HEK293 (cell line): ENCODE results near the gene THBS3.
A peak's percentile ranks its signal among the peaks of the same experiment; 100 is the strongest.
"Not testable (repeated sequence)": the region's sequence is repeated elsewhere in the genome, so short reads cannot be mapped to it uniquely, and the experiment has no call there.

Experiments used
- CTCF ChIA-PET: fragments of 350-600 bp; formaldehyde crosslinking; extraction: SDS; loops from one replicate; lab custom pipeline; 2021; ENCODE audit warnings: antibody characterized with exemption; lab: Yijun Ruan, JAX
- POLR2A ChIA-PET: fragments of 300-600 bp; formaldehyde crosslinking; extraction: SDS; loops from one replicate; lab custom pipeline; 2020; ENCODE audit warnings: antibody characterized with exemption, inconsistent platforms; lab: Yijun Ruan, JAX
- H3K27ac ChIP-seq: fragments of 200-500 bp; sonication (Bioruptor generic); 2 replicates; pipeline ENCODE4 v1.5.1; 2014; ENCODE audit warnings: low read depth, low read length, control low read depth, inconsistent platforms; ENCODE audit errors: extremely low read depth
- H3K36me3 ChIP-seq, 2 experiments: fragments of 200-500 bp in 1 of 2; sonication (Bioruptor generic) in 1 of 2; 1 replicate in 1 of 2; 2 replicates in 1 of 2; pipeline ENCODE4 v1.5.1; 2014 to 2017; ENCODE audit warnings: inconsistent platforms in 2 of 2, low read length in 2 of 2; ENCODE audit not compliant: control insufficient read depth in 2 of 2, insufficient read depth in 1 of 2
- H3K4me1 ChIP-seq: fragments of 200-500 bp; sonication (Bioruptor generic); 2 replicates; pipeline ENCODE4 v1.5.1; 2014; ENCODE audit warnings: mild to moderate bottlenecking, low read length, inconsistent platforms; ENCODE audit not compliant: control insufficient read depth, insufficient read depth
- H3K4me3 ChIP-seq: 2 replicates; pipeline ENCODE4 v1.5.1; 2011; ENCODE audit warnings: low read depth, mild to moderate bottlenecking, control low read depth, low read length, moderate library complexity
- H3K9me3 ChIP-seq: fragments of 200-500 bp; sonication (Bioruptor generic); 2 replicates; pipeline ENCODE4 v1.5.1; 2014; ENCODE audit warnings: low read depth, low read length, inconsistent platforms; ENCODE audit not compliant: control insufficient read depth, insufficient read depth
- EGR2 ChIP-seq: fragments of 450-650 bp; formaldehyde crosslinking; IDR thresholded peaks from 2 replicates; pipeline ENCODE4 v1.5.1; 2016; ENCODE audit warnings: low read depth, missing biosample characterization, missing genetic modification characterization
- KLF8 ChIP-seq: fragments of 450-650 bp; formaldehyde crosslinking; IDR thresholded peaks from 2 replicates; pipeline ENCODE4 v1.5.1; 2016; ENCODE audit warnings: missing biosample characterization, missing genetic modification characterization
- MZF1 ChIP-seq: fragments of 450-650 bp; formaldehyde crosslinking; IDR thresholded peaks from 2 replicates; pipeline ENCODE4 v1.5.1; 2017; ENCODE audit warnings: missing biosample characterization, missing genetic modification characterization, borderline replicate concordance
- OSR2 ChIP-seq: fragments of 450-650 bp; formaldehyde crosslinking; IDR thresholded peaks from 2 replicates; pipeline ENCODE4 v1.5.1; 2016; ENCODE audit warnings: missing biosample characterization, missing genetic modification characterization
- PRDM1 ChIP-seq: fragments of 450-650 bp; formaldehyde crosslinking; IDR thresholded peaks from 2 replicates; pipeline ENCODE4; 2016; ENCODE audit warnings: missing biosample characterization, missing genetic modification characterization
- SP7 ChIP-seq: fragments of 450-650 bp; formaldehyde crosslinking; IDR thresholded peaks from 2 replicates; pipeline ENCODE4 v1.5.1; 2016; ENCODE audit warnings: missing biosample characterization, missing genetic modification characterization
- ZBTB17 ChIP-seq: fragments of 450-650 bp; formaldehyde crosslinking; IDR thresholded peaks from 2 replicates; pipeline ENCODE4 v1.5.1; 2016; ENCODE audit warnings: missing biosample characterization, missing genetic modification characterization
- ZNF146 ChIP-seq: fragments of 450-650 bp; formaldehyde crosslinking; IDR thresholded peaks from 2 replicates; pipeline ENCODE4 v1.5.1; 2016; ENCODE audit warnings: missing biosample characterization, missing genetic modification characterization
- ZNF302 ChIP-seq: fragments of 450-650 bp; formaldehyde crosslinking; IDR thresholded peaks from 2 replicates; pipeline ENCODE4 v1.5.1; 2016; ENCODE audit warnings: missing biosample characterization, missing genetic modification characterization, low read depth
- ZNF596 ChIP-seq: fragments of 450-650 bp; IDR thresholded peaks from 2 replicates; pipeline ENCODE4 v1.5.0; 2018; ENCODE audit warnings: missing biosample characterization, mild to moderate bottlenecking, missing genetic modification characterization, moderate library complexity
- ZNF600 ChIP-seq: fragments of 450-650 bp; formaldehyde crosslinking; IDR thresholded peaks from 2 replicates; pipeline ENCODE4 v1.5.1; 2016; ENCODE audit warnings: missing biosample characterization, missing genetic modification characterization
- ZNF747 ChIP-seq: fragments of 450-650 bp; formaldehyde crosslinking; IDR thresholded peaks from 2 replicates; pipeline ENCODE4 v1.5.1; 2016; ENCODE audit warnings: missing biosample characterization, missing genetic modification characterization
- TF ChIP-seq, protein P1 (sequence below): fragments of 450-650 bp; formaldehyde crosslinking; IDR thresholded peaks from 2 replicates; pipeline ENCODE4 v1.5.1; 2016; ENCODE audit warnings: missing biosample characterization, missing genetic modification characterization
- TF ChIP-seq, protein P2 (sequence below): fragments of 450-650 bp; formaldehyde crosslinking; optimal IDR thresholded peaks from 2 replicates; pipeline ENCODE3; 2016; ENCODE audit warnings: missing biosample characterization, mild to moderate bottlenecking, missing genetic modification characterization
- TF ChIP-seq, protein P3 (sequence below): fragments of 450-650 bp; formaldehyde crosslinking; conservative IDR thresholded peaks from 2 replicates; pipeline ENCODE4 v1.5.1; 2016; ENCODE audit warnings: low read depth, missing biosample characterization, missing genetic modification characterization

Gene THBS3

DNA sequence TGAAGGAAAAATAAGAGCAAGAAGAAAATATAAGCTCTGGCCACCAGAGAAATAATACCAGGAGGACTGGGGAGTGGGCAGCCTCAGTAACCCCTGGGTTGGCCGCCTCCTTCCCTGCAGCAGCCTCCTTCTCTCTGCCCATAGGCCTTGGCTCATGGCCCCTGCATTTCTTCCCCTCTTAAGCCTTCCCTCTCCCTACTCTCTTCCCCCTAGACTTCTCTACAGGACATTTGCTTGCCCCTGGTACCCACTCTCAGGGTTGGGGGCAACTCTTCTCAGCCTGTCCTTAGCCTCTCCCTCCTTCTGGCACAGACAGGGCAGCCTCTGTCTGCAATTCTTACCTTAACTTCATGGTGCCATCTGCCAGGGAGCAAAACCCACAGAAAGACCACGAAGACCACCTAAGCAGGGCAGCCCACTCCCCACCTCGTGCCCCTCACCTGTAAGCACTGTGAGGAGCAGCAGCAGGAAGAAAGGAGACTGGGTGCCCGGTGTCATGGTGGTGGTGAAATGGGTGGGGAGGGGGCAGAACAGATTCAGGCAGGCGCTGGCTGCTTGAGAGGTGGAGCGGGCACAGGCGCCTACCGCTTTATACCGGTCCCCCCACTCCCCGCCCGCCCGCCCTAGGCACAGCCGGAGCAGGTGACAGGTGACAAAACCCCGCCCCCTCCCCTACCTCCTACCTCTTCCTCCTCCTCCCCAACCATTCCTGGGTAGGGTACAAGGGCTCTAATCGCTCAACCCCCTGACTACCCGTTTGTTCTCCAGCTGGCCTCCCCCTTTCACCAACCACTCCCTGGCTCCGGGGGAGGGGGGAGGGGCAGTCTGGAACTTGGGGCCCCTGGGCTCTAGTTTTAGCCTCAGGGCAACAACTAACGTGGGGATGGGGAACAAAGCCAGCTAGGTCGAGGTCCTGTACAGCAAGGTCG, 15.1 kb downstream of the THBS3 start:
- Histone ChIP-seq H3K27ac (peak overlapping the region; percentile 42; the same call in 1 of the 2 replicates), H3K9me3 (no peaks in the 10 kb centered on the region), H3K36me3 (peaks cover 0 to 14% of the 10 kb centered on the region in 2 experiments; a peak in 1 of 3 replicates), H3K4me1 (peaks cover 3% of the 10 kb centered on the region; the same call in 1 of the 2 replicates), H3K4me3 (peak overlapping the region; percentile 40; the same call in 1 of the 2 replicates)
- CTCF ChIA-PET: interaction anchor here (0.6 to 3.8 kb wide), 21 partner anchors 9 to 804 kb away, joined by 3 to 60 read pairs (median 5); partner anchors contain the start of genes FDPS, KRTCAP2, MTX1 and THBS3
- POLR2A ChIA-PET: interaction anchor here (0.7 to 2.3 kb wide), 18 partner anchors 9 to 191 kb away, joined by 3 to 11 read pairs (median 4); partner anchors contain the start of genes ENTREP3, KRTCAP2, SCAMP3 and THBS3
- TF ChIP-seq OSR2: no peak
- TF ChIP-seq EGR2 (tag by site-specific recombination): 0 out of 2 replicates have a peak, but pooled peaks have one; percentile 13
- TF ChIP-seq, protein P1, sequence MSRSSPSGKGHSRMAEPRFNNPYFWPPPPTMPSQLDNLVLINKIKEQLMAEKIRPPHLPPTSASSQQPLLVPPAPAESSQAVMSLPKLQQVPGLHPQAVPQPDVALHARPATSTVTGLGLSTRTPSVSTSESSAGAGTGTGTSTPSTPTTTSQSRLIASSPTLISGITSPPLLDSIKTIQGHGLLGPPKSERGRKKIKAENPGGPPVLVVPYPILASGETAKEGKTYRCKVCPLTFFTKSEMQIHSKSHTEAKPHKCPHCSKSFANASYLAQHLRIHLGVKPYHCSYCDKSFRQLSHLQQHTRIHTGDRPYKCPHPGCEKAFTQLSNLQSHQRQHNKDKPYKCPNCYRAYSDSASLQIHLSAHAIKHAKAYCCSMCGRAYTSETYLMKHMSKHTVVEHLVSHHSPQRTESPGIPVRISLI (tag by site-specific recombination): no peak
- TF ChIP-seq ZNF596 (tag by site-specific recombination): no peak
- TF ChIP-seq ZNF146: no peak

DNA sequence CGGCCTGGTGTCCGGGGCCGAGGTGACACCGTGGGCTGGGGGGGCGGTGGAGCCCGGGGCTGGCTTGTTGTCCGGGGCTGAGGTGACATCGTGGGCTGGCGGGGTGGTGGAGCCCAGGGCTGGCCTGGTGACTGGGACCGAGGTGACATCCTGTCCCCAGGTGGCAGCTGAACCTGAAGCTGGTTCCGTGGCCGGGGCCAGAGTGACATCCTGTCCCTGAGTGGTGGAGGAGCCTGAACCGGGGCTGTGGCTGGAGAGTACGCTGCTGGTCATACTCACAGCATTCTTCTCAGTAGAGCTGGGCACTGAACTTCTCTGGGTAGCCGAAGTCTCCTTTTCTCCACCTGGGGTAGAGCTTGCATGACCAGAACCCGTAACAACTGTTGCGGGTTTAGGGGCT, 15.8 kb downstream of the THBS3 start:
- Histone ChIP-seq H3K36me3 (peaks cover 0 to 7% of the 10 kb centered on the region in 2 experiments; a peak in 1 of 3 replicates), H3K4me1 (peaks cover 3% of the 10 kb centered on the region; the same call in 1 of the 2 replicates), H3K9me3 (no peaks in the 10 kb centered on the region), H3K4me3 (no peak overlapping the region), H3K27ac (no peak overlapping the region)
- POLR2A ChIA-PET: no interaction called here
- CTCF ChIA-PET: interaction anchor here (0.6 to 3.8 kb wide), 4 partner anchors 8 to 55 kb away, joined by 3 to 60 read pairs (median 35); partner anchors contain the start of genes KRTCAP2 and TRIM46
- TF ChIP-seq PRDM1 (no peak), ZNF596 (tag by site-specific recombination) (no peak), MZF1 (tag by site-specific recombination) (no peak), SP7 (tag by site-specific recombination) (no peak)
- TF ChIP-seq, protein P2, sequence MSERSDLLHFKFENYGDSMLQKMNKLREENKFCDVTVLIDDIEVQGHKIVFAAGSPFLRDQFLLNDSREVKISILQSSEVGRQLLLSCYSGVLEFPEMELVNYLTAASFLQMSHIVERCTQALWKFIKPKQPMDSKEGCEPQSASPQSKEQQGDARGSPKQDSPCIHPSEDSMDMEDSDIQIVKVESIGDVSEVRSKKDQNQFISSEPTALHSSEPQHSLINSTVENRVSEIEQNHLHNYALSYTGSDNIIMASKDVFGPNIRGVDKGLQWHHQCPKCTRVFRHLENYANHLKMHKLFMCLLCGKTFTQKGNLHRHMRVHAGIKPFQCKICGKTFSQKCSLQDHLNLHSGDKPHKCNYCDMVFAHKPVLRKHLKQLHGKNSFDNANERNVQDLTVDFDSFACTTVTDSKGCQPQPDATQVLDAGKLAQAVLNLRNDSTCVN: no peak

DNA sequence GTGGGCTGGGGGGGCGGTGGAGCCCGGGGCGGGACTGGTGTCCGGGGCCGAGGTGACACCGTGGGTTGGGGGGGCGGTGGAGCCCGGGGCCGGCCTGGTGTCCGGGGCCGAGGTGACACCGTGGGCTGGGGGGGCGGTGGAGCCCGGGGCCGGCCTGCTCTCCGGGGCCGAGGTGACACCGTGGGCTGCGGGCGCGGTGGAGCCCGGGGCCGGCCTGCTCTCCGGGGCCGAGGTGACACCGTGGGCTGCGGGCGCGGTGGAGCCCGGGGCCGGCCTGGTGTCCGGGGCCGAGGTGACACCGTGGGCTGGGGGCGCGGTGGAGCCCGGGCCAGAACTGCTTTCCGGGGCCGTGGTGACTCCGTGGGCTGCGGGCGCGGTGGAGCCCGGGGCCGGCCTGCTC, 17.8 kb downstream of the THBS3 start:
- H3K36me3 ChIP-seq, H3K9me3 ChIP-seq, CTCF ChIA-PET, H3K4me1 ChIP-seq, H3K27ac ChIP-seq, POLR2A ChIA-PET, H3K4me3 ChIP-seq: not testable (repeated sequence)

DNA sequence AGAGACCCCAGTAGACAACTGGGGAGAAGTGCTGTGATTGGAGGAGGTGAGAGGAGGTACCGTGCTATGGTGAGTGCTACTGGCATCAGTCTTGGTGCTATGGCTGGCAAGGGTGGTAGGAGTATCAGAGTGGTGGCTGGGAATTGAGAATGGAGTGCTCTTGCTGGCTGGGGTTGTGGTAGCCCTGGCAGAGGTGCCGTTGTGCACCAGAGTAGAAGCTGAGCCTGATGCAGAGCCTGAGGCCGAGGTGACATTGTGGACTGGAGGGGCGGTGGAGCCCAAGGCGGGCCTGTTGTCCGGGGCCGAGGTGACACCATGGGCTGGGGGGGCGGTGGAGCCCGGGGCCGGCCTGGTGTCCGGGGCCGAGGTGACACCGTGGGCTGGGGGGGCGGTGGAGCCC, 19.4 kb downstream of the THBS3 start:
- Histone ChIP-seq H3K4me3 (no peak overlapping the region), H3K36me3 (no peaks in the 10 kb centered on the region), H3K4me1 (peaks cover 3% of the 10 kb centered on the region; the same call in 1 of the 2 replicates), H3K27ac (no peak overlapping the region), H3K9me3 (no peaks in the 10 kb centered on the region)
- POLR2A ChIA-PET: no interaction called here
- no peak for TF ChIP-seq ZNF302
- no peak for TF ChIP-seq KLF8 (tag by site-specific recombination)
- TF ChIP-seq, protein P3, sequence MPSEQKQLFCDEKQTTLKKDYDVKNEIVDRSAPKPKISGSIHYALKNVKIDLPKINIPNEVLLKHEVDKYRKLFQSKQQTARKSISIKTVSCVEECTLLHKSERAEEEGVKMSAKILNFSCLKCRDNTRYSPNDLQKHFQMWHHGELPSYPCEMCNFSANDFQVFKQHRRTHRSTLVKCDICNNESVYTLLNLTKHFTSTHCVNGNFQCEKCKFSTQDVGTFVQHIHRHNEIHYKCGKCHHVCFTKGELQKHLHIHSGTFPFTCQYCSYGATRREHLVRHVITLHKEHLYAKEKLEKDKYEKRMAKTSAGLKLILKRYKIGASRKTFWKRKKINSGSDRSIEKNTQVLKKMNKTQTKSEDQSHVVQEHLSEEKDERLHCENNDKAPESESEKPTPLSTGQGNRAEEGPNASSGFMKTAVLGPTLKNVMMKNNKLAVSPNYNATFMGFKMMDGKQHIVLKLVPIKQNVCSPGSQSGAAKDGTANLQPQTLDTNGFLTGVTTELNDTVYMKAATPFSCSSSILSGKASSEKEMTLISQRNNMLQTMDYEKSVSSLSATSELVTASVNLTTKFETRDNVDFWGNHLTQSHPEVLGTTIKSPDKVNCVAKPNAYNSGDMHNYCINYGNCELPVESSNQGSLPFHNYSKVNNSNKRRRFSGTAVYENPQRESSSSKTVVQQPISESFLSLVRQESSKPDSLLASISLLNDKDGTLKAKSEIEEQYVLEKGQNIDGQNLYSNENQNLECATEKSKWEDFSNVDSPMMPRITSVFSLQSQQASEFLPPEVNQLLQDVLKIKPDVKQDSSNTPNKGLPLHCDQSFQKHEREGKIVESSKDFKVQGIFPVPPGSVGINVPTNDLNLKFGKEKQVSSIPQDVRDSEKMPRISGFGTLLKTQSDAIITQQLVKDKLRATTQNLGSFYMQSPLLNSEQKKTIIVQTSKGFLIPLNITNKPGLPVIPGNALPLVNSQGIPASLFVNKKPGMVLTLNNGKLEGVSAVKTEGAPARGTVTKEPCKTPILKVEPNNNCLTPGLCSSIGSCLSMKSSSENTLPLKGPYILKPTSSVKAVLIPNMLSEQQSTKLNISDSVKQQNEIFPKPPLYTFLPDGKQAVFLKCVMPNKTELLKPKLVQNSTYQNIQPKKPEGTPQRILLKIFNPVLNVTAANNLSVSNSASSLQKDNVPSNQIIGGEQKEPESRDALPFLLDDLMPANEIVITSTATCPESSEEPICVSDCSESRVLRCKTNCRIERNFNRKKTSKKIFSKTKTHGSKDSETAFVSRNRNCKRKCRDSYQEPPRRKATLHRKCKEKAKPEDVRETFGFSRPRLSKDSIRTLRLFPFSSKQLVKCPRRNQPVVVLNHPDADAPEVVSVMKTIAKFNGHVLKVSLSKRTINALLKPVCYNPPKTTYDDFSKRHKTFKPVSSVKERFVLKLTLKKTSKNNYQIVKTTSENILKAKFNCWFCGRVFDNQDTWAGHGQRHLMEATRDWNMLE: no peak
- TF ChIP-seq SP7 (tag by site-specific recombination): no peak
- no peak for TF ChIP-seq ZNF747 (tag by site-specific recombination)
- peak; percentile 37; the same call in 1 of the 2 replicates for TF ChIP-seq ZNF600
- TF ChIP-seq ZBTB17 (tag by site-specific recombination): no peak
- CTCF ChIA-PET: no interaction called here
